WTC11 (cell line): ENCODE data around the gene TAS2R40. TPM values are rescaled to one million over a fixed set of nuclear protein-coding genes. Genes with fewer than 3 reads are reported as not detected.

ENCODE experiments used
- ATAC-seq: fragments of 200-7000 bp; cut with Tn5 transposase; 2 replicates; pipeline ENCODE4 v1.10.0; 2021; ENCODE audit warnings: mild to moderate bottlenecking, moderate library complexity
- CTCF ChIA-PET: fragments of 300-600 bp; sonication (Branson Sonifier 250); formaldehyde crosslinking; loops from one replicate; lab custom pipeline; 2021; ENCODE audit warnings: antibody characterized with exemption; lab: Charles Lee
- POLR2A ChIA-PET: fragments of 350-600 bp; sonication (Branson Sonifier 250); formaldehyde crosslinking; loops from one replicate; lab custom pipeline; 2021; ENCODE audit warnings: antibody characterized with exemption; lab: Charles Lee
- DNase-seq: peaks from one replicate; pipeline ENCODE4 v3.0.0; 2021; ENCODE audit warnings: low spot score
- H3K27ac Mint-ChIP-seq: 2 replicates; pipeline ENCODE4 v1.8.0; 2021; ENCODE audit warnings: mixed read lengths
- H3K27me3 Mint-ChIP-seq: 2 replicates; pipeline ENCODE4 v1.8.0; 2021; ENCODE audit warnings: low read depth, mild to moderate bottlenecking, moderate library complexity, mixed read lengths
- H3K36me3 Mint-ChIP-seq: 2 replicates; pipeline ENCODE4 v1.8.0; 2021; ENCODE audit warnings: mixed read lengths
- H3K4me1 Mint-ChIP-seq: 2 replicates; pipeline ENCODE4 v1.8.0; 2022; ENCODE audit warnings: mixed read lengths
- H3K4me3 Mint-ChIP-seq: 2 replicates; pipeline ENCODE4 v1.8.0; 2021; ENCODE audit warnings: mild to moderate bottlenecking, moderate library complexity, mixed read lengths
- H3K9me3 Mint-ChIP-seq: 2 replicates; pipeline ENCODE4 v1.8.0; 2021; ENCODE audit warnings: mixed read lengths
- ATF1 ChIP-seq: sonication (generic); formaldehyde crosslinking; IDR thresholded peaks from 2 replicates; pipeline ENCODE4 v1.8.1; 2023; ENCODE audit warnings: mild to moderate bottlenecking, moderate library complexity, missing genetic modification reagents
- ELF4 ChIP-seq: sonication (generic); formaldehyde crosslinking; IDR thresholded peaks from 2 replicates; pipeline ENCODE4 v1.8.1; 2022; ENCODE audit warnings: low read depth, mild to moderate bottlenecking, moderate library complexity, missing genetic modification reagents
- GTF2I ChIP-seq: fragments of 250-450 bp; sonication (Bioruptor Pico); conservative IDR thresholded peaks from 2 replicates; pipeline ENCODE4 v1.4.0; 2021; ENCODE audit warnings: mild to moderate bottlenecking
- NR3C1 ChIP-seq: sonication (generic); formaldehyde crosslinking; conservative IDR thresholded peaks from 2 replicates; pipeline ENCODE4 v1.8.1; 2023; ENCODE audit warnings: low read depth, mild to moderate bottlenecking, missing genetic modification reagents
- RORB ChIP-seq: fragments of 250-450 bp; sonication (Bioruptor Pico); IDR thresholded peaks from 2 replicates; pipeline ENCODE4 v1.9.0; 2021; ENCODE audit warnings: mild to moderate bottlenecking
- ZBTB21 ChIP-seq: sonication (generic); formaldehyde crosslinking; IDR thresholded peaks from 2 replicates; pipeline ENCODE4 v1.8.1; 2023; ENCODE audit warnings: mild to moderate bottlenecking, missing genetic modification reagents, borderline replicate concordance
- ZNF263 ChIP-seq: sonication (generic); formaldehyde crosslinking; IDR thresholded peaks from 2 replicates; pipeline ENCODE4 v1.8.1; 2022; ENCODE audit warnings: low read depth, mild to moderate bottlenecking, moderate library complexity, missing genetic modification reagents
- total RNA-seq: library from RNA; stranded (reverse); gene quantifications from 3 replicates; pipeline ENCODE4 v1.2.3, GENCODE V29; 2021
- TF ChIP-seq, protein P1 (sequence below): sonication (generic); formaldehyde crosslinking; IDR thresholded peaks from 2 replicates; pipeline ENCODE4 v1.8.0; 2022; ENCODE audit warnings: mild to moderate bottlenecking, missing genetic modification reagents
- TF ChIP-seq, protein P2 (sequence below): sonication (generic); formaldehyde crosslinking; IDR thresholded peaks from 2 replicates; pipeline ENCODE4 v1.8.0; 2023; ENCODE audit warnings: missing genetic modification reagents
- TF ChIP-seq, protein P3 (sequence below): fragments of 250-450 bp; sonication (Bioruptor Pico); conservative IDR thresholded peaks from 2 replicates; pipeline ENCODE4 v1.9.0; 2021; ENCODE audit warnings: mild to moderate bottlenecking
- TF ChIP-seq, protein P4 (sequence below): sonication (generic); formaldehyde crosslinking; IDR thresholded peaks from 2 replicates; pipeline ENCODE4 v1.8.0; 2022; ENCODE audit warnings: mild to moderate bottlenecking, missing genetic modification reagents
- TF ChIP-seq, protein P5 (sequence below): sonication (generic); formaldehyde crosslinking; IDR thresholded peaks from 2 replicates; pipeline ENCODE4 v1.8.1; 2022; ENCODE audit warnings: mild to moderate bottlenecking, moderate library complexity, missing genetic modification reagents
- TF ChIP-seq, protein P6 (sequence below): sonication (generic); formaldehyde crosslinking; IDR thresholded peaks from 2 replicates; pipeline ENCODE4 v1.8.1; 2022; ENCODE audit warnings: low read depth, missing genetic modification reagents, borderline replicate concordance
- TF ChIP-seq, protein P7 (sequence below): sonication (generic); formaldehyde crosslinking; conservative IDR thresholded peaks from 2 replicates; pipeline ENCODE4 v1.8.1; 2022; ENCODE audit warnings: mild to moderate bottlenecking, missing genetic modification reagents
- TF ChIP-seq, protein P8 (sequence below): sonication (generic); formaldehyde crosslinking; IDR thresholded peaks from 2 replicates; pipeline ENCODE4 v1.8.1; 2022; ENCODE audit warnings: low read depth, mild to moderate bottlenecking, moderate library complexity, missing genetic modification reagents, borderline replicate concordance
- TF ChIP-seq, protein P9 (sequence below): sonication (generic); formaldehyde crosslinking; IDR thresholded peaks from 2 replicates; pipeline ENCODE4 v1.8.1; 2023; ENCODE audit warnings: mild to moderate bottlenecking, missing genetic modification reagents, moderate library complexity
- TF ChIP-seq, protein P10 (sequence below): sonication (generic); formaldehyde crosslinking; IDR thresholded peaks from 2 replicates; pipeline ENCODE4 v1.8.1; 2023; ENCODE audit warnings: mild to moderate bottlenecking, missing genetic modification reagents, moderate library complexity
- TF ChIP-seq, protein P11 (sequence below): fragments of 250-450 bp; sonication (Bioruptor Pico); IDR thresholded peaks from 2 replicates; pipeline ENCODE4 v1.9.0; 2021; ENCODE audit warnings: mild to moderate bottlenecking

TAS2R40 gene
- total RNA-seq, 1 experiment from 2014 or later = not detected

DNA sequence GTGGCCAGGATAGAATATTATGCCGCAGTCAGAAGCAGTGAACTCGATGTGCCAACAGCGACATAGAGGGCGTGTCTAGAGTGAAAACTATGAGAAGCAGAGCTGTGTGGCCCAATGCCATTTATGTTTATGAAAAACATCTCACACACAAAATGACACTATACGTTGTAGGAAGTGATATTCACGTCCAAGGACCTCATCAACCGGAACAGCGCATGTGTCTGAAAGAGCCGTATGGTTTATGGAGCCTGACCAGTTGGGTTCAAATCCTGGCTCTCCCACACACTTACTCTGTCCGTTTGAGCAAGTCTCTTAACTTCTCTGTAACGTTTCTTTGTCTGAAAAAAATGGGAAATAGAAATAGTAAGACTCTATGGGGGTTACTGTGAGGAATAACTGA, 20.5 kb downstream of the TAS2R40 start:
- POLR2A ChIA-PET = no interaction called here
- Mint-ChIP-seq H3K4me3 (no peak overlapping the region), H3K9me3 (peaks cover 1% of the 10 kb centered on the region; the same call in 1 of the 2 replicates), H3K27ac (no peak overlapping the region), H3K4me1 (no peaks in the 10 kb centered on the region), H3K27me3 (peaks cover 17% of the 10 kb centered on the region), H3K36me3 (peaks cover 1% of the 10 kb centered on the region; the same call in 1 of the 2 replicates)
- CTCF ChIA-PET = interaction anchor here (0.7 to 2.9 kb wide), 2 partner anchors 27 to 369 kb away, joined by 5 to 26 read pairs; no protein-coding TSS in a partner anchor
- ATAC-seq (no peak), DNase-seq (no peak)
- TF ChIP-seq, protein P1, sequence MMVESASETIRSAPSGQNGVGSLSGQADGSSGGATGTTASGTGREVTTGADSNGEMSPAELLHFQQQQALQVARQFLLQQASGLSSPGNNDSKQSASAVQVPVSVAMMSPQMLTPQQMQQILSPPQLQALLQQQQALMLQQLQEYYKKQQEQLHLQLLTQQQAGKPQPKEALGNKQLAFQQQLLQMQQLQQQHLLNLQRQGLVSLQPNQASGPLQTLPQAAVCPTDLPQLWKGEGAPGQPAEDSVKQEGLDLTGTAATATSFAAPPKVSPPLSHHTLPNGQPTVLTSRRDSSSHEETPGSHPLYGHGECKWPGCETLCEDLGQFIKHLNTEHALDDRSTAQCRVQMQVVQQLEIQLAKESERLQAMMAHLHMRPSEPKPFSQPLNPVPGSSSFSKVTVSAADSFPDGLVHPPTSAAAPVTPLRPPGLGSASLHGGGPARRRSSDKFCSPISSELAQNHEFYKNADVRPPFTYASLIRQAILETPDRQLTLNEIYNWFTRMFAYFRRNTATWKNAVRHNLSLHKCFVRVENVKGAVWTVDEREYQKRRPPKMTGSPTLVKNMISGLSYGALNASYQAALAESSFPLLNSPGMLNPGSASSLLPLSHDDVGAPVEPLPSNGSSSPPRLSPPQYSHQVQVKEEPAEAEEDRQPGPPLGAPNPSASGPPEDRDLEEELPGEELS (CRISPR knock-in tag) = no peak
- TF ChIP-seq, protein P2, sequence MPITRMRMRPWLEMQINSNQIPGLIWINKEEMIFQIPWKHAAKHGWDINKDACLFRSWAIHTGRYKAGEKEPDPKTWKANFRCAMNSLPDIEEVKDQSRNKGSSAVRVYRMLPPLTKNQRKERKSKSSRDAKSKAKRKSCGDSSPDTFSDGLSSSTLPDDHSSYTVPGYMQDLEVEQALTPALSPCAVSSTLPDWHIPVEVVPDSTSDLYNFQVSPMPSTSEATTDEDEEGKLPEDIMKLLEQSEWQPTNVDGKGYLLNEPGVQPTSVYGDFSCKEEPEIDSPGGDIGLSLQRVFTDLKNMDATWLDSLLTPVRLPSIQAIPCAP = no peak

DNA sequence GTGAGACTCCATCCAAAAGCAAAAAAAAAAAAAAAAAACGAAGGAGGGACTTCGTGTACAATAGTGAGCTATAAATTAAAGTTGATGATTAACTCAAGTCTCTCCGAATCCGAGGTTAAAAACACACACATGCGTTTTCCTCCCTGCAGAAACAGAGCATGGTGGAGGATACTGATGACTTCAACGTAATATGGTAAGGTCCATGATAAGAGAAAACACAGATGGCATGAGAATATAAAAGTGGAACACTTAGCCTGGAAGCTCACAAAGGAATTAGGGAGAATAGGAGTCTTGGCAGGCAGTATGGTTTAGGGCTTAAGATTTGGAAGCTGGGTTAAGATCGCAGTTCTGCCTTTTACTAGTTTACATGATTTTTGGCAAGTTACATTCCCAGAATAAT, 21.3 kb downstream of the TAS2R40 start:
- H3K36me3 Mint-ChIP-seq = no peaks in the 10 kb centered on the region
- ChIA-PET CTCF (interaction anchor here (0.7 to 1.6 kb wide), 4 partner anchors 28 to 370 kb away, joined by 3 to 5 read pairs (median 4); no protein-coding TSS in a partner anchor), POLR2A (interaction anchor here (0.6 kb wide), 1 partner anchor 45 kb away, joined by 6 read pairs; no protein-coding TSS in a partner anchor)
- ATAC-seq (no peak), DNase-seq (no peak)
- no peaks in the 10 kb centered on the region for H3K4me1 Mint-ChIP-seq
- H3K27me3 Mint-ChIP-seq = peaks cover 18% of the 10 kb centered on the region
- no peak overlapping the region for H3K4me3 Mint-ChIP-seq
- H3K9me3 Mint-ChIP-seq = no peaks in the 10 kb centered on the region
- H3K27ac Mint-ChIP-seq = no peak overlapping the region
- TF ChIP-seq, protein P3, sequence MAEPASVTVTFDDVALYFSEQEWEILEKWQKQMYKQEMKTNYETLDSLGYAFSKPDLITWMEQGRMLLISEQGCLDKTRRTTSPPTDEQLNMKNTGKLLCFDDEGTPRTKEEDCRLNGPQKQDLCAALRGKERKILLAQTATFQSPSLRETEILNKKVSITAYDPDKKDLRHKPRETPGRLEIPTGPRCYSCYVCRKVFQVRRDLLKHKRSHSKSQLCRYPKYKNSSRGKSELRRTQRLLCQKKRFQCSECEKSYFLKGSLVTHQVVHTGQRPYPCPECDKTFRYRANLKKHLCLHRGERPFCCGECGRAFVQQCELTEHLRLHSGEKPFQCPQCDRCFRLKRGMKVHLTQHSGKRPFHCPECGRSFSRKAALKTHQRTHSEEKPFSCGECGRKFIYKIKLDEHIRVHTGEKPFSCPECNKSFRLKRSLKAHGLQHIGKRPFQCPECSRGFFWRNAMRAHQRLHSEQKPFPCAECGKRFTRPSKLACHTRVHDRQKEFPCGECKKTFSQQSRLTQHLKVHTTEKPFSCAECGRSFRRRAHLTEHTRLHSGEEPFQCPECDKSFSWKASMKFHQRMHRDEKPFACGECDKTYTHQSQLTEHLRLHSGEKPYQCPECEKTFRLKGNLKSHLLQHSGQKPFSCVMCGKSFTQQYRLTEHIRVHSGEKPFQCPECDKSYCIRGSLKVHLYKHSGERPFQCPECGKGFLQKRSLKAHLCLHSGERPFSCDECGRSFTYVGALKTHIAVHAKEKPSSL (CRISPR knock-in tag) = no peak
- TF ChIP-seq, protein P4, sequence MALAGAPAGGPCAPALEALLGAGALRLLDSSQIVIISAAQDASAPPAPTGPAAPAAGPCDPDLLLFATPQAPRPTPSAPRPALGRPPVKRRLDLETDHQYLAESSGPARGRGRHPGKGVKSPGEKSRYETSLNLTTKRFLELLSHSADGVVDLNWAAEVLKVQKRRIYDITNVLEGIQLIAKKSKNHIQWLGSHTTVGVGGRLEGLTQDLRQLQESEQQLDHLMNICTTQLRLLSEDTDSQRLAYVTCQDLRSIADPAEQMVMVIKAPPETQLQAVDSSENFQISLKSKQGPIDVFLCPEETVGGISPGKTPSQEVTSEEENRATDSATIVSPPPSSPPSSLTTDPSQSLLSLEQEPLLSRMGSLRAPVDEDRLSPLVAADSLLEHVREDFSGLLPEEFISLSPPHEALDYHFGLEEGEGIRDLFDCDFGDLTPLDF = no peak
- TF ChIP-seq, protein P5, sequence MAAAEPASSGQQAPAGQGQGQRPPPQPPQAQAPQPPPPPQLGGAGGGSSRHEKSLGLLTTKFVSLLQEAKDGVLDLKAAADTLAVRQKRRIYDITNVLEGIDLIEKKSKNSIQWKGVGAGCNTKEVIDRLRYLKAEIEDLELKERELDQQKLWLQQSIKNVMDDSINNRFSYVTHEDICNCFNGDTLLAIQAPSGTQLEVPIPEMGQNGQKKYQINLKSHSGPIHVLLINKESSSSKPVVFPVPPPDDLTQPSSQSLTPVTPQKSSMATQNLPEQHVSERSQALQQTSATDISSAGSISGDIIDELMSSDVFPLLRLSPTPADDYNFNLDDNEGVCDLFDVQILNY (CRISPR knock-in tag) = no peak
- no peak for TF ChIP-seq RORB (CRISPR knock-in tag)
- TF ChIP-seq, protein P6, sequence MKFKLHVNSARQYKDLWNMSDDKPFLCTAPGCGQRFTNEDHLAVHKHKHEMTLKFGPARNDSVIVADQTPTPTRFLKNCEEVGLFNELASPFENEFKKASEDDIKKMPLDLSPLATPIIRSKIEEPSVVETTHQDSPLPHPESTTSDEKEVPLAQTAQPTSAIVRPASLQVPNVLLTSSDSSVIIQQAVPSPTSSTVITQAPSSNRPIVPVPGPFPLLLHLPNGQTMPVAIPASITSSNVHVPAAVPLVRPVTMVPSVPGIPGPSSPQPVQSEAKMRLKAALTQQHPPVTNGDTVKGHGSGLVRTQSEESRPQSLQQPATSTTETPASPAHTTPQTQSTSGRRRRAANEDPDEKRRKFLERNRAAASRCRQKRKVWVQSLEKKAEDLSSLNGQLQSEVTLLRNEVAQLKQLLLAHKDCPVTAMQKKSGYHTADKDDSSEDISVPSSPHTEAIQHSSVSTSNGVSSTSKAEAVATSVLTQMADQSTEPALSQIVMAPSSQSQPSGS = no peak
- TF ChIP-seq, protein P7, sequence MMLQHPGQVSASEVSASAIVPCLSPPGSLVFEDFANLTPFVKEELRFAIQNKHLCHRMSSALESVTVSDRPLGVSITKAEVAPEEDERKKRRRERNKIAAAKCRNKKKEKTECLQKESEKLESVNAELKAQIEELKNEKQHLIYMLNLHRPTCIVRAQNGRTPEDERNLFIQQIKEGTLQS (CRISPR knock-in tag) = no peak

DNA sequence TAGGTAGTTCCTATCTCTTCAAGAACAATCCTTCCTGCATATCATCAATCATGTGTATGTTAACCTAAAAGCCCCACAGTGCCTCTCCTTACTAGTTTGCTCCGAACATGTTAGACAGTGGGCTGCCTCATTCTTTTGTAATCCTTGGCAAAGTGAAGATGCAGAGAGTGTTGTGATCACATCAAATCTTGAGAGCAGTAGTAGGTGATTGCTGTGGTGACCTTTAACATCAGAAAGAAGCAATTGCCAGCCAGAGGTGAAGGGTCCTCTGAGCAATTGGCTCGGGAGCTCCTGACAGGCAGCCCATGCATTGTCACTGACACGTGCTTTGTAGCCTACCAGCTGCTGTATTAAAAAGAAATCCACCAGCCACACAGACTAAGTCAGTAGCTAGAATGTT, 21.8 kb downstream of the TAS2R40 start:
- ChIA-PET CTCF (interaction anchor here (0.7 to 1.6 kb wide), 3 partner anchors 28 to 93 kb away, joined by 3 to 4 read pairs (median 4); no protein-coding TSS in a partner anchor), POLR2A (interaction anchor here (0.6 kb wide), 1 partner anchor 45 kb away, joined by 6 read pairs; no protein-coding TSS in a partner anchor)
- H3K27me3 Mint-ChIP-seq = peaks cover 18% of the 10 kb centered on the region
- no peaks in the 10 kb centered on the region for H3K4me1 Mint-ChIP-seq
- no peaks in the 10 kb centered on the region for H3K36me3 Mint-ChIP-seq
- ATAC-seq (no peak), DNase-seq (no peak)
- no peak overlapping the region for H3K4me3 Mint-ChIP-seq
- H3K27ac Mint-ChIP-seq = no peak overlapping the region
- no peaks in the 10 kb centered on the region for H3K9me3 Mint-ChIP-seq
- TF ChIP-seq ZNF263 (CRISPR knock-in tag) = no peak
- no peak for TF ChIP-seq ELF4 (CRISPR knock-in tag)
- TF ChIP-seq, protein P8, sequence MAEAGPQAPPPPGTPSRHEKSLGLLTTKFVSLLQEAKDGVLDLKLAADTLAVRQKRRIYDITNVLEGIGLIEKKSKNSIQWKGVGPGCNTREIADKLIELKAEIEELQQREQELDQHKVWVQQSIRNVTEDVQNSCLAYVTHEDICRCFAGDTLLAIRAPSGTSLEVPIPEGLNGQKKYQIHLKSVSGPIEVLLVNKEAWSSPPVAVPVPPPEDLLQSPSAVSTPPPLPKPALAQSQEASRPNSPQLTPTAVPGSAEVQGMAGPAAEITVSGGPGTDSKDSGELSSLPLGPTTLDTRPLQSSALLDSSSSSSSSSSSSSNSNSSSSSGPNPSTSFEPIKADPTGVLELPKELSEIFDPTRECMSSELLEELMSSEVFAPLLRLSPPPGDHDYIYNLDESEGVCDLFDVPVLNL (CRISPR knock-in tag) = no peak
- TF ChIP-seq, protein P9, sequence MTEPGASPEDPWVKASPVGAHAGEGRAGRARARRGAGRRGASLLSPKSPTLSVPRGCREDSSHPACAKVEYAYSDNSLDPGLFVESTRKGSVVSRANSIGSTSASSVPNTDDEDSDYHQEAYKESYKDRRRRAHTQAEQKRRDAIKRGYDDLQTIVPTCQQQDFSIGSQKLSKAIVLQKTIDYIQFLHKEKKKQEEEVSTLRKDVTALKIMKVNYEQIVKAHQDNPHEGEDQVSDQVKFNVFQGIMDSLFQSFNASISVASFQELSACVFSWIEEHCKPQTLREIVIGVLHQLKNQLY (CRISPR knock-in tag) = no peak
- no peak for TF ChIP-seq GTF2I
- no peak for TF ChIP-seq NR3C1 (CRISPR knock-in tag)
- TF ChIP-seq, protein P10, sequence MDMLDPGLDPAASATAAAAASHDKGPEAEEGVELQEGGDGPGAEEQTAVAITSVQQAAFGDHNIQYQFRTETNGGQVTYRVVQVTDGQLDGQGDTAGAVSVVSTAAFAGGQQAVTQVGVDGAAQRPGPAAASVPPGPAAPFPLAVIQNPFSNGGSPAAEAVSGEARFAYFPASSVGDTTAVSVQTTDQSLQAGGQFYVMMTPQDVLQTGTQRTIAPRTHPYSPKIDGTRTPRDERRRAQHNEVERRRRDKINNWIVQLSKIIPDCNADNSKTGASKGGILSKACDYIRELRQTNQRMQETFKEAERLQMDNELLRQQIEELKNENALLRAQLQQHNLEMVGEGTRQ (CRISPR knock-in tag) = no peak
- TF ChIP-seq ZBTB21 (CRISPR knock-in tag) = no peak
- no peak for TF ChIP-seq ATF1 (CRISPR knock-in tag)
- TF ChIP-seq, protein P11, sequence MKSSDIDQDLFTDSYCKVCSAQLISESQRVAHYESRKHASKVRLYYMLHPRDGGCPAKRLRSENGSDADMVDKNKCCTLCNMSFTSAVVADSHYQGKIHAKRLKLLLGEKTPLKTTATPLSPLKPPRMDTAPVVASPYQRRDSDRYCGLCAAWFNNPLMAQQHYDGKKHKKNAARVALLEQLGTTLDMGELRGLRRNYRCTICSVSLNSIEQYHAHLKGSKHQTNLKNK (CRISPR knock-in tag) = no peak
